Measurements from ENCODE around the gene DNAJC4.
A peak's percentile ranks its signal among the peaks of the same experiment; 100 is the strongest.

The DNAJC4 gene, protein sequence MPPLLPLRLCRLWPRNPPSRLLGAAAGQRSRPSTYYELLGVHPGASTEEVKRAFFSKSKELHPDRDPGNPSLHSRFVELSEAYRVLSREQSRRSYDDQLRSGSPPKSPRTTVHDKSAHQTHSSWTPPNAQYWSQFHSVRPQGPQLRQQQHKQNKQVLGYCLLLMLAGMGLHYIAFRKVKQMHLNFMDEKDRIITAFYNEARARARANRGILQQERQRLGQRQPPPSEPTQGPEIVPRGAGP

DNA sequence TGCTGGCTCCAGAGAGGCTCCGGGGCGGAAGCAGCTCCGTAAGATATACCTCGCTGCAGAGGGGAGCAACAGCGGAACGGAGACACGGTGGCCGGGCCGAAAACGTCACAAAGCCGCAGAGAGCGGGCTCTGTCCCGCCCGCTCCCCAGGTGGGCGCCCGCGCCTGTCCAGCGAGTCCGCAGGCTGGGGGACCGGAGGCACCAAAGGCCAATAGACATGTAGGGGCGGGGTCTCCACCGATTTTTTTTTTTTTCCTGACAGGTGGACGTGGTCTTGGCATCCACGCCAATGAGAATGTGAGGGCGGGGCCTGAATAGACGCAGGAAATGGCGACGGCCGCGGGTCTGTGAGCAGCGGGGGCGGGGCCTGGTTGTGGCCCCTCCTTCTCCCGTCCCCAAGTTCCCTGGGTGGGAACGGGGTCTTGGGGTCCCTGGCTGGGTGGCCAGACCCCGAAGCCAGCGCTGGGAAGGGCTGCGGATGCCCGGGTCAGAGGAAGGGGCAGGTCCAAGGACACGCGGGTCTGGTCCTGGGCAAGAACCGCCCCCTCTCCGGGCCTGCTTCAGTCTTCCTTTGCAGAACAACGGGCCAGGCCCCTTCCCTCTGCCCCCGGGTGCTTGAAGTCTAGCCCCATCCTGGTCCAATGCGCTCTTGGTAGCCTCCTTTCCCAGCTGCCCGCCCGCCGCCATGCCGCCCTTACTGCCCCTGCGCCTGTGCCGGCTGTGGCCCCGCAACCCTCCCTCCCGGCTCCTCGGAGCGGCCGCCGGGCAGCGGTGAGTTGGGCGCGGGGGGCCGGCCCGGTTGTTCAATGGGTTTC, at the start of gene DNAJC4:
TSS of gene DNAJC4 (plus strand) at position 378 of the 814 bp plus-strand sequence. CDS start at position 685, 307 bp downstream.
- peak; percentile 92 for DNase-seq (ENCODE audit: low read depth)

DNA sequence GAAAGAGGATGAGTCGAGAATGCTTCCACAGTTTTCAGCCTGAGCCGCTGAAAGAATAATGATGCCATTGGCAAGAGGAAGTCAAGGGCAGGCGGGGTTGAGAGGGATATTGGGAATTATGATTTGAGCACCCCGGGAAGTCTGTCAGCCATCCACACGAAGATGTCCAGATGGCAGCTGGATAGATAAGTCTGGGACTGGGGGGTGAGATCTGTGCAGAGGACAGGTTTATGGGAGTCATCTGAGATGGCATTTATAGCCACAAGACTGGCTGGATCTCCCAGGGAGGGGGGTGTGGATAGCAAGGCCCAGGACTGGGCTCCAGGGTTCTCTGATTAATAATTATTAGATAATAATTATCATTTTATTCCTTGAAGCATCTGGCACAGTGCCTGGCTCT, 49.5 kb upstream of the DNAJC4 start:
- no peak for DNase-seq (ENCODE audit: low read depth)

DNA sequence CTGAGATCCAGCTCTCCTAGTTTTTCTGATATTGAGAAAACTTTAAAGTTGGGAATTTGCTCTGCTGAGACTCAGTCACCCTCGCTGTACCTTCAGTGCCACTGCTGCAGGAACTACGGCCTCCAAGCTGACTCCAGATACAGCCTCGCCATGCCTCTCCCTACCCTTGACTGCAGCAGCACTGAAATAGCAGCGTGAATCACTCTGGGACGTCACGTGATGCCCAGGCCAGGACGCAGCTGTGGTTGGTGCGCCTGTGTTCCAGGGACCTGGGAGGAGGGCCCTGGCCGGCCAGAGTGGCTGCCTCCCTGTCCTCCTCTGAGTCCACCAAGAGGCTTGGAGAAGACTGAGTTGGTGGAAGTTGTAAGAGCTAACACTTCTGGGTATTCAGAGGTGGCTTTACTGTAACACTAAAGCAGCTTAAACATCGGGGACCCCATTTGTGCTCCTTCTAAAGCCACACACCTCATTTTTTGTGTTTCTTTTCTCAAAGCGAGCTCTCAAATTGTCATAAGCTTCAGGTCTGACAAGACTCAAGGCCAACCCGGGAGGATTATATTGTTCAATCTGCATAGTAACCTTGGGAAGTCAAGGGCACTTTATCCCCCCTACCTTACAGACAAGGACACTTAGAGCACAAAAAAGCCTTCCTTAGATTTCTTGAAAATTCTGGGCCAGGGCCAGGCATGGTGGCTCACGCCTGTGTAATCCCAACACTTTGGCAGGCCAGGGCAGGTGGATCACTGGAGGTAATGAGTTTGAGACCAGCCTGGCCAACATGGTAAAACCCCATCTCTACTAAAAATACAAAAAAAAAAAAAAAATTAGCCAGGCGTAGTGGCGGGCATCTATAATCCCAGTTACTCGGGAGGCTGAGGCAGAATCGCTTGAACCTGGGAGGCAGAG, 48.6 kb upstream of the DNAJC4 start:
- DNase-seq (ENCODE audit: low read depth) = peak; percentile 93

DNA sequence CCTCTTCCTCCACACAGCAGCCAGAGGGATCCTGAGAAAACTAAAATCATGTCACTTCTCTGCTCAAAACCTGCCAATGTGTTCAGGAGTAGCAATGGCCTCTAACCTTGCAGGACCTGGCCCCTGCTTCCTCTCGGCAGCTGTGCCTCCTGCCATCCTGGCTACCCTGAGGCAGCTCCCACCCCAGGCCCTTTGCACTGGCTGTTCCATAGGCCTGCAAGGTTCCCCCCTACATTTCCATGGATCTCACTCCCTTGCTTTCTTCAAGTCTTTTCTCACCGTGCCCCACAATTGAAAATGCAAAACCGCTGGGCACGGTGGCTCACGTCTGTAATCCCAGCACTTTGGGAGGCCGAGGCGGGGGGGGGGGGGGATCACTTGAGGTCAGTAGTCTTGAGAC, 46.5 kb upstream of the DNAJC4 start:
- DNase-seq (ENCODE audit: low read depth) = no peak

DNA sequence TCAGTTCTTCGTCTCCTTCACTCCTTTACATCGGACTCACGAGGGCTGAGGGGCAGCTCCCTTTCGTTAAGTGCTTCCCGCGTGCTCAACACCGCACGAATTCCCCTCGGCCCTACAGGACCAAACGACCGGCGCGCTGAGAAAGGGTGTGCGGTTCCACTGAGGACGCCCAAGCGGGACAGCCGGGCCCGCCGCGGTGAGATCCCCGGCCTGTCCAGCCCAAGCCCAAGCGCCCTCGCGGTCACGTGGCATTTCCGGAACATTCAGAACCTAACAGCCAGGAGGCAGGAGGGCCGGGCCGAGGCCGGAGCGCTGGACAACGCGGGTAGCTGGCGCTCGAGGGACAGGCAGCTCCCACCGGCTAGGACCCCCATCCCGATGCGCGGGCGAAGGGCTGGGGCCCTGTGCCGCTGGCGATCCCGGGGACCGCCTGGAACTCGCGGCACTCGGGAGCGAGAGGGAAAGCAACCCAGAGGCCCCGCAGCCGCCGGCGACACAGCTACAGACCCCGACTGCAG, 45.1 kb upstream of the DNAJC4 start:
- peak; percentile 91 for DNase-seq (ENCODE audit: low read depth)

DNA sequence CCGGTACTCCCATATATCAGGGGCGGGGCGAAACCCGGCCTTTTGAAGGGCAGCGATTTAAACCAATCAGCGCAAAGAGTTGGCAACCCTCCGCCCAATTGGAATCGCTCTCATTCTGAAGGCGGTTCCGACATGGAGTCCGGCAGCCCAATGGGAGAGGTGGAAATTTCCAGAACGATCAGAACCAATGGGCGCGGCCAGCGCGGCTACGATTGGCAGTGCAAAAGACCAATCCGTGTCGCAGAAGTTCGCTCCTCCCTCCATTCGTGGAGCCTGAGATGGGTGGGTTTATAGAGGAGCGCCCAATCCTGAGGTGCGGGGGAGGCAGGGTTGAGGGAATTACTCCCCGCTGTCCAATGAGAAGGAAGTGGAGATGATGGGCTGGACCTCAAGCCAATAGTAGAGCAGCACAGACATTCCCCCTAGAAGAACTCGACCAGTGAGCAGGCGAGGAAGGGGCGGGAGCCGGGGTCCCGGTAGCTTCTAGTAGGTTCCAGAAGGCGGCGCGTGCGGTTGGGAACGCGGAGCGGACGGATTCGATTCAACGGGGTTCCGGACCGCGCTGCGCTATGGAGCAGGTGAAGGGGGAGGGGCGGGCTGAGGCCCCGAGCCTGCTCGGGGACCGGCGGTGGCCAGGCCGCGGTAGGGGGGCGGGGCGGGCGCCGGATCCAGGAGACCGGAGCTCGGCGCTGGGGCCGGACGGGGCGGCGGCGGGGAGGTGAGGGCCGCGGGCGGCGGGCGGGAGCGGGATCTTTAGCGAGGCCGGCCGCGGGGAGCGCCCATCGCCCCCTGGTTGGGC, 44.5 kb upstream of the DNAJC4 start, which contains the start of gene STIP1:
TSS of gene STIP1 (plus strand) at position 479 of the 799 bp plus-strand sequence. CDS start at position 570, 91 bp downstream.
- DNase-seq (ENCODE audit: low read depth) = peak; percentile 100

DNA sequence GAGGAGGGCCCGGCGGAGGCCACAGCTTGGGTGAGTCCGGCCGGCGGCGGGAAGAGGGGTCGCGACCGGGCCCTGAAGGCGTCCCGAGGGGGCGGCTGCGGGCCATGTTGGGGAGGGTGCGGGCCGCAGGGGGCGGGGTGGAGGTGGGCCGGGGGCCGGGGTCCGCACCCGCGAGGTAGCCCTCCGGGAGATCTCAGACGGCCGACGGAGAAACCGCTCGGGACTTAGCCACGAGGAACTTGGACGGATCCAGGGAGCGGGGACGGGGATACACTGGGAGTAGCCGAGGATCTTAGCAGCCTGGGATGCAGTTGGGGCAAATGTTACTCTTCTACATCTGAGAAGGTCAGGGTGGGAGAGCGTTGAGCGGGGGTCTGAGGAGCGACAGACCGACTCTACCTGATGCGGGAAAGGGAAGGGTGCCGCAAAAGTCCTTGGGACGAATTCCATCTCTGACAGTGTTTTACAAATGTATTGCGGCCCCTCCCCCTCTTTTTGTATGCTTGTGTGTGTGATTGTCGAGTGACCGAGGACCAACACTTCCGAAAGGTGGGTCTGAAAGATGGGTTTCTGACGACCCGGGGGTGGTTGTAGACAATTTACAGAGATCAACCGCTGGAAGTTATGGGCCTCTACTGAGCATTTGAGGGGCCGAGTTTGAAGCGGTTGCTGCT, 43.7 kb upstream of the DNAJC4 start:
- peak; percentile 24 for DNase-seq (ENCODE audit: low read depth)

DNA sequence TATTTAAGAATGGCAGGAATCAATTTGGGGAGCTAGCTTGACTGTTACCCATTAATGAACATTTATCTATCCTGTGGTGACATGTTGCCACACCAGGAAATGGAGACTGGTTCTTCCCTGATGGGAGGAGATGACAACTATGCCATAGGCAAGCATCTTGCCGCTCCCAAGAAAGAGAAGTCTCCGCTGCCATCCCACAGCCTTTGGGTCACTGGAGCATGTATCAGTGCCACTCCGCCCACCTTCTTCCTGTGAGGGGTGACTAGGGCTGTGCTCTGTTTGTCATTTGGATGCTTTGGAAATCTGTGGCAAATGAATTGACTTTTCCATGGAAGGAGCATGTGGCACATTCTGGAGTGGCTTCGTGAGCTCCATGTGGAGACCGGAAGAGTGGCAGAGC, 37.9 kb upstream of the DNAJC4 start:
- DNase-seq (ENCODE audit: low read depth) = no peak

DNA sequence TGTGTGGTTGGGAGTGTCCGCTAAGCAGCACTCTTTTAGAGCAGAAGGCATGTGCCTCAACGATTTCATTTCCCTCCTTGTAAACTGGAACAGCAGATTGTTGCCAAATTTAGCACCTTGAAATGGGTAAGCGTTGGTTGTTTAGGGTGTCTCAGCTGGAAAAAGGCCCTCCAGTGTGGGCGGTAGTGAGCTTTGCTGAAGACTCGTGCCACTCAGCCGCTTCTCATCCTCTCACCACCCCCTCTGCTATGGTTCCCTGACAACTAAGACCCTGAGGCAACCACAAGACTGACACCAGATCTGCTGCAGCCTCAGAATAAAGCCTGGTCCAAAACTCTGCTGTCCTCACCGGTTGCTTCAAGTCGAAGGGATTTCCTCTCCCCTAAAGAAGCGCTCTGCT, 33.7 kb upstream of the DNAJC4 start:
- DNase-seq (ENCODE audit: low read depth) = no peak

DNA sequence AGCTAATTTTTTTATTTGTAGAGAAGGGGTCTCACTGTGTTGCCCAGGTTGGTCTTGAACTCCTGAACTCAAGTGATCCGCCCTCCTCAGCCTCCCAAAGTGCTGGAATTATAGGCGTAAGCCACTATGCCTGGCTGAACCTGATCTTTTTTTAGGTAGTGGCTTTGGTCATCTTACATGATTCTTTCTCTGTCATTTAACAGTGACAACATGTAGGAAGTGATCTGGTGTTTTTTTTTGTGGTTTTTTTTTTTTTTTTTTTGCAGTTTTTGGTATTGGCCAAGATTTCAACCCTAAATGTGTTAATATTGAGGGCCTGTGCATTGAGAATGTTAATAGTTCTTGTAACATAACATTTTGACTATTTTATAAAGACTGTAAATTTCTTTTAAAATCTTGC, 31.8 kb upstream of the DNAJC4 start:
- DNase-seq (ENCODE audit: low read depth) = no peak

DNA sequence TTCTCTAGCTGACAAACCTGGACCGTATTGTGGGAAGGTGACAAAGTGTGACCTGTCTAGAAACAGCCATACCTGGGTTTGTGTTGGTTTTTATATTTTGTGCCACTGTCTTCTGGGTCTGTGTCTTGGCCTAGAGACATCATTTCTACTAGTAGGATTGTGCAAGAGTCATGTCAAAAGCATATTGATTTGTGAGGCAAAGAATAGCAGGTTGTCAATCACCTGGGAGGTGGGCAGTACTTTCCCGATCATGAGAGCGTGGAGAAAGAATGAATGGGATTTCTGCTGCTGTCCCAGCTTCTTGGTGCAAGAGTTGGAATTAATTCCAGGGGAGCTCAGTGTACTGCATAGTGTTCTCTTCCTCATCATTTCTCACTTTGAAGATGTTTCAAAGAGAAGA, 28.8 kb upstream of the DNAJC4 start:
- no peak for DNase-seq (ENCODE audit: low read depth)

DNA sequence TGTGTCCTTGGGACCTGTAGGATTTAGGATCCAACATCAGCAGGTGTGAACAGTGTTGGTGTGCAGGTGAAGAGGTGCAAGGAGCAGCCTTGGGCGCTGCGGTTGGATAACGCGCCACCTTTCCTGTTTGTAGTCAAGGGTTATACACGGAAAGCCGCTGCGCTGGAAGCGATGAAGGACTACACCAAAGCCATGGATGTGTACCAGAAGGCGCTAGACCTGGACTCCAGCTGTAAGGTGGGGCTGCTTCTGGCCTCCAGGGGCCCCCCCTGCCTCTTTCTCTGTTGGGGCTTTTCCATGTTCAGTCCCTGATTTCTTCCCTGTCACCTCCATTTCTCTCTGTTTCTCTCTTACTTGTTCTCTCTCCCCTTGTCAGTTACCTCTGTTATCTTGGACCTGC, 27.4 kb upstream of the DNAJC4 start:
- no peak for DNase-seq (ENCODE audit: low read depth)

DNA sequence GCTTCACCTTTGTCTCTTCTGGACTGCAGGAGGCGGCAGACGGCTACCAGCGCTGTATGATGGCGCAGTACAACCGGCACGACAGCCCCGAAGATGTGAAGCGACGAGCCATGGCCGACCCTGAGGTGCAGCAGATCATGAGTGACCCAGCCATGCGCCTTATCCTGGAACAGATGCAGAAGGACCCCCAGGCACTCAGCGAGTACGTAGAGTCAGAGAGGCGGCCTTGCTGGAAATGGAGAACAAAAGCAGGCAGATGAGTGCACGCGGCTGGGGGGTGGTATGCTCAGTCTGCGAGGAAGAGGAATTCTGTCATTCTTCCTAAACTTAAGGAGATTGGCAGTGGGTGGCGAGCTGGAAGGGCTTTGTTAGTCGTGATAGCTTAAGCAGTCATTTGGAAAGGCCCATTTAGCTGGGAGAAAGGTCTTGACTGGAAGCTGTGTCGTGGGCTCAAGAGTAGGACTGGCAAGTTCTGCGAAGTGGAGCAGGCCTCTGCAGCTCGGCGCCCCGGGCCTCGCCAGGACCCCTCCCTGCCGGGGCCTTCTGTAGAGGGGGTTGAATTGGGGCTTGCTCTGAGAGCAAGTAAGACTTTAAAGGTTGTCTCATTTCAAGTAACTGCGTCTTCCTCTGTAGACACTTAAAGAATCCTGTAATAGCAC, 26.8 kb upstream of the DNAJC4 start:
- no peak for DNase-seq (ENCODE audit: low read depth)

DNA sequence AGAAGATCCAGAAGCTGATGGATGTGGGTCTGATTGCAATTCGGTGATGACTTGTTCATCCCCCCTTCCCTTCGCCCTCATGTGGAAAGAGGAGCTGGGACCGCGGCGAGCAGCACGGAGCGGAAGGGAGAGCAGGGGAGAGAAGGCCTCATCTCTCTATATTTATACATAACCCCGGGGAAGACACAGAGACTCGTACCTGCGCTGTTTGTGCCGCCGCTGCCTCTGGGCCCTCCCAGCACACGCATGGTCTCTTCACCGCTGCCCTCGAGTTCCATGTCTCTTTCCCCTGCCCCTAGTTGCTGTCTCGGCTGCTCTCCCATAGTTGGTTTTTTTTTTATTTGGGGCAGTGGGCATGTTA, 26.3 kb upstream of the DNAJC4 start:
- no peak for DNase-seq (ENCODE audit: low read depth)

DNA sequence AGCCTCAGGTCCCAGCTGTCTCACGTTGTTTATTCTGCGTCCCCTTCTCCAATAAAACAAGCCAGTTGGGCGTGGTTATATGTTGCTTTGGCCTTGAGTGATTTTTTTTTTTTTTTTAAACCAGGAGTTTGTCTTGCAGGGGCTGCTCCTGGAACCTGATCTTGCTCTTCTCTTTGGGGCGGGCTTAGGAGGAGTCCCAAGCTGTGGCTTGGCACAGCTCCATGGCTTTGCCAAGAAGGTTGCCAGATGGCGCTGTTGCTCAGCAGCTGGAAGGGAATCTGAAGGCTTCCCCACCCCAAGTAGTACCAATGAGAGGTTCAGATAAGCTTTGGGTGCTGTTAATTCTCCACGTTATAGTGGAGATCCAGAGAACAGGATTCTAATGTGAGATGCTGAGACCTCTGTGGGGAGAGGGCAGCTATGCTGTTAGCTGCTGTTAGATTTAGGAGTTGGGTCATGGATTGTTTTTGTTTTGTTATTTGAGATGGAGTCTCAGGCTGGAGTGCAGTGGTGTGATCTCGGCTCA, 25.8 kb upstream of the DNAJC4 start:
- DNase-seq (ENCODE audit: low read depth) = peak; percentile 95

DNA sequence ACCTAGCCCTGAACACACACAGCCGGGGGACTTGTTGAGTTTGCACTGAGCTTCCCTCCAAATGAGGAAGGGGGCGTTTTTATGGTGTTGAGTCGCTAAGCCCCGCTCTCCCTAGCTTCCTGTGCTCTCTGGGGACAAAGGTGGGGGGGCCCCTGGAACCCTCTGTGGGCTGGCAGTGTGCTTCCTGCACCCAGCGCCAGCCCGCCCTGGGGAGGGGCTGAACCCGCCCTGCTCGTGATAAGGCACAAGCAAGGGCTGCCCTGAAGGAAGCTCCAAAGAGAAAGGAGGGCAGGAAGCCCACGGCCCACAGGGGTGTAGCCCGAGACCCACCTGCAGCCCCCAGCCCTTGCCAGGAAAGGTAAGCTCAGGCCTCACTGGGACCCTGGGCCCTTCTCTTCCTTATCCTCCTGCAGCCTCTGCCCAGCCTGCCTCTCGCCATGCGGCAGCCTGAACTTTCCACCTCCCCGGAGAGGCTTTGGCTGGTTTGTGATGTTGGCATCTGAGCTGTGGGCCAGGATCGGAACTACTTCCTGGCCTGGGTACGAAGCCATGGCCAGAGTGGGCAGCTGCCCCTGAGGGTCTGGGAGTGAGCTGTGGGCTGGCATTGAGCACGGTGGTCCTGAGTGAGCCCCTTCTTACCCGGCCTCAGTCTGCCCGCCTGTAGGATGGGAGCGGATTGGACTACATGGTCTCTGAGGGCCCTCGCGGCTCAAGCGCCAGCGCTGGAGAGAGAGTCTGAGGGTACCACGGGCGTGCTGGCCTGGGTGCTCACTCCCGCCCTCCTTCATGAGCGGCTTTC, 23.7 kb upstream of the DNAJC4 start, which contains the start of gene FERMT3:
TSS of gene FERMT3 (plus strand) at position 265 of the 799 bp plus-strand sequence. CDS start 644 bp downstream, outside the sequence.
- no peak for DNase-seq (ENCODE audit: low read depth)

DNA sequence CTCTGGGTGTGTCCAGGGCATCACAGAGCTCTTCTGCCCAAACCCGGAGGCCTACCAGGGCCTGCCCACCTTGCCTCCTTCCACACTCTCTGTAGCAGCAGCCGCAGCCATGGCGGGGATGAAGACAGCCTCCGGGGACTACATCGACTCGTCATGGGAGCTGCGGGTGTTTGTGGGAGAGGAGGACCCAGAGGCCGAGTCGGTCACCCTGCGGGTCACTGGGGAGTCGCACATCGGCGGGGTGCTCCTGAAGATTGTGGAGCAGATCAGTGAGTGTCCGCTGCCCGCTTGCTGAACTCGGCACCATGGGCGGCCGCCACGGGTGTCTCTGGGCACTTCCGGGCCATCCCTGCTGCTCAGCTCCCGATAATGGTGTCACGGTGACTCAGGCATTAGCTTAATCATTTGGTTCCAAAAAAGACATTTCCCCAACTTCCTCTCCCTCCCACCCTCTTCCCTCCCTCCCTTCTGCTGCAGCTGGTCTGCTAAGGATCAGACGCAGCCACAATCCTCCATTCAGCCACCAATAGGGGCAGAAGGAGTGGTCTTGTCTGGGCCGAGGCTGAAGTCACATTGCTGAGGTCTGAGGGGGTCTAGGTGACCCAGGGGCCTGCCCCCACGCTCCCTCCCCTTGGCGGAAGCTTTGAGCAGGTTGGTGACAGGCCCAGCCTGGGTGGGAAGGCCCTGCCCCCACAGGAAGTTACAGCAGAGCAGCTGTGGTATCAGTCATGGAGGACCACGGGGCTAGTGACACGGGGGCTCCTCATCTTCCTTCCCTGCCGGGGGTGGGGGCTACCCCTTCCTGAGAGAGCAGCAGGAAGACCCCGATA, 22.9 kb upstream of the DNAJC4 start:
- peak; percentile 83 for DNase-seq (ENCODE audit: low read depth)
